Astrocyte (in vitro differentiated cells and primary cell): ENCODE results near the gene CREB1. TPM values are rescaled to one million over a fixed set of nuclear protein-coding genes. Genes with fewer than 3 reads are reported as not detected.
A peak's percentile ranks its signal among the peaks of the same experiment; 100 is the strongest.

ENCODE experiments used
- DNase-seq: peaks from one replicate; pipeline ENCODE4 v3.0.0-alpha.2; 2010; ENCODE audit warnings: low read depth
- FAIRE-seq: peaks from 2 replicates; lab custom pipeline; 2011; peaks lifted over from hg19 to GRCh38; lab: Jason Lieb, UNC
- H2AFZ ChIP-seq: 2 replicates; pipeline ENCODE4 v1.6.0; 2012; ENCODE audit warnings: low read depth, low read length, inconsistent platforms
- H3K27ac ChIP-seq: 2 replicates; pipeline ENCODE4 v1.5.1; 2011; ENCODE audit warnings: low read depth, low read length, inconsistent platforms
- H3K27me3 ChIP-seq: 2 replicates; pipeline ENCODE4 v1.6.0; 2011; ENCODE audit warnings: low read length, inconsistent platforms; ENCODE audit not compliant: insufficient read depth
- H3K36me3 ChIP-seq: 2 replicates; pipeline ENCODE4 v1.5.1; 2011; ENCODE audit warnings: low read length, inconsistent platforms; ENCODE audit not compliant: insufficient read depth
- H3K4me1 ChIP-seq: 2 replicates; pipeline ENCODE4 v1.5.1; 2011; ENCODE audit warnings: low read length, inconsistent platforms; ENCODE audit not compliant: insufficient read depth
- H3K4me2 ChIP-seq: 2 replicates; pipeline ENCODE4 v1.6.0; 2012; ENCODE audit warnings: low read length, inconsistent platforms
- H3K4me3 ChIP-seq: 2 replicates; pipeline ENCODE4 v1.5.1; 2011; ENCODE audit warnings: low read depth, mild to moderate bottlenecking, low read length, inconsistent platforms; ENCODE audit not compliant: insufficient read depth
- H3K79me2 ChIP-seq: 2 replicates; pipeline ENCODE4 v1.6.0; 2012; ENCODE audit warnings: mild to moderate bottlenecking, low read length, inconsistent platforms; ENCODE audit not compliant: insufficient read depth
- H3K9ac ChIP-seq: 2 replicates; pipeline ENCODE4 v1.6.0; 2012; ENCODE audit warnings: mild to moderate bottlenecking, low read length, inconsistent platforms
- H3K9me3 ChIP-seq: 2 replicates; pipeline ENCODE4 v1.5.1; 2012; ENCODE audit warnings: low read depth, mild to moderate bottlenecking, low read length, inconsistent platforms; ENCODE audit not compliant: insufficient read depth
- H4K20me1 ChIP-seq: 2 replicates; pipeline ENCODE4 v1.6.0; 2012; ENCODE audit warnings: low read length, inconsistent platforms; ENCODE audit not compliant: insufficient read depth
- H3K27ac Mint-ChIP-seq: one replicate; pipeline ENCODE4 v1.8.0; 2021; ENCODE audit warnings: mild to moderate bottlenecking, mixed read lengths; ENCODE audit not compliant: unreplicated experiment
- H3K27me3 Mint-ChIP-seq: one replicate; pipeline ENCODE4 v1.8.0; 2021; ENCODE audit warnings: low read depth, mixed read lengths; ENCODE audit not compliant: unreplicated experiment
- H3K36me3 Mint-ChIP-seq: one replicate; pipeline ENCODE4 v1.8.0; 2021; ENCODE audit warnings: low read depth, mixed read lengths; ENCODE audit not compliant: unreplicated experiment
- H3K4me1 Mint-ChIP-seq: one replicate; pipeline ENCODE4 v1.8.0; 2021; ENCODE audit warnings: low read depth, mixed read lengths; ENCODE audit not compliant: unreplicated experiment
- H3K4me3 Mint-ChIP-seq: one replicate; pipeline ENCODE4 v1.8.0; 2021; ENCODE audit warnings: mild to moderate bottlenecking, moderate library complexity, mixed read lengths; ENCODE audit not compliant: unreplicated experiment
- H3K9me3 Mint-ChIP-seq: one replicate; pipeline ENCODE4 v1.8.0; 2021; ENCODE audit warnings: mild to moderate bottlenecking, mixed read lengths; ENCODE audit not compliant: unreplicated experiment
- EZH2 ChIP-seq: IDR thresholded peaks from 2 replicates; pipeline ENCODE4 v1.6.1; 2012; ENCODE audit warnings: mild to moderate bottlenecking, low read length, inconsistent platforms; ENCODE audit not compliant: insufficient read depth
- total RNA-seq: library from RNA; stranded (reverse); gene quantifications from 2 replicates; pipeline ENCODE4 v1.2.1, GENCODE V29; 2021
- TF ChIP-seq, protein P1 (sequence below): IDR thresholded peaks from 2 replicates; pipeline ENCODE4 v1.5.1; 2011; ENCODE audit warnings: low read depth, mild to moderate bottlenecking, inconsistent platforms, low read length, moderate library complexity; ENCODE audit not compliant: insufficient read depth

The CREB1 gene
- total RNA-seq, 1 donor from 2014 or later, result 63.3 TPM

DNA sequence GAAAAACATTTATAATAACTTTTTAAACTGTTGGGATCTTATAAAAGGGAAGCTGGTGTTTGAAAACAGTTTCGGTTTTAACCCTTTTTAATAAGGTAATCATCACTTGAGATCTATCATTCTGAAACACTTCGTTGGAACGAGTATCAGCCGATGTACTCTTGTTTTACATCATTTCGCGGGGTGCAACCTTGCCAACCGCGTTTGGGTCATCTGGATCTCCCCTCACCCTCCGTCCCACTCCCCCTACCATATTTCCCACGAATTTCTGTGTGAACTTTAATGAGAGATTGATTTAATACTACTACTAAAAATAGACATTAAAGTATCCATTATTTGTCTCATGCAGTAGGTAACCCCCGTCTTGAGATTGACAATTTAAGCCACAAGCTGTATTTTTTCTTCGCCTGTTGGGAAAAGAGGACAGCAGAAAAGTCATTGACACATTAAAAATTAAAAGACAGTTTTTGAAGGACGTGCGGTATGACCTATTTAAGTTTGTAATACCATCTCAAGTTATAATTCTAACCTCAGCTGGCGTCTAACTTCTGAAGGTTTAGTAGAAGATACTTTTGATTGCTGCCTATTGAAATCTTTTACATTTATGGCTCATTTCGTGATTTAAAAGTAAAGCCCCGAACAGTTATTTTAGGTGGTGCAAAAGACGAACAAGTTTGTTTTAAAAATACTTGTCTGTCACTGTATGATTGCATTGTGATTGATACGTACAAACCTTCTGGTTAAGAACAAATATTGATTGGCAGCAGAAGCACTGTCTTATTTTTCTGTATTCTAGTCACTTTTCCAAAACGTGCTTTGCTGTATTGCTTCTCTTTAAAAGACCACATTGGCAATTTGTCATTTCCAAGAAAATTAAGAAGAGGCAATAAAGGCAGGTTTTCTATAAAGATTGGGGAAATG, 1.5 kb downstream of the CREB1 start:
- DNase-seq (no peak), FAIRE-seq (no peak)
- Histone ChIP-seq H3K36me3 (no peaks in the 10 kb centered on the region), H3K4me3 (peak overlapping the region; percentile 100), H3K27ac (peak overlapping the region; percentile 95), H3K79me2 (peaks cover 68% of the 10 kb centered on the region), H3K4me1 (peaks cover 3% of the 10 kb centered on the region), H3K4me2 (peak overlapping the region; percentile 87), H4K20me1 (peaks cover 24% of the 10 kb centered on the region), H3K9me3 (no peaks in the 10 kb centered on the region), H2AFZ (no peak overlapping the region), H3K27me3 (no peaks in the 10 kb centered on the region), H3K9ac (peak overlapping the region; percentile 100)
- Mint-ChIP-seq H3K9me3 (no peaks in the 10 kb centered on the region), H3K4me3 (peak overlapping the region; percentile 99), H3K27me3 (no peaks in the 10 kb centered on the region), H3K27ac (peak overlapping the region; percentile 98), H3K4me1 (peaks cover 16% of the 10 kb centered on the region), H3K36me3 (peaks cover 6% of the 10 kb centered on the region)
- TF ChIP-seq, protein P1, sequence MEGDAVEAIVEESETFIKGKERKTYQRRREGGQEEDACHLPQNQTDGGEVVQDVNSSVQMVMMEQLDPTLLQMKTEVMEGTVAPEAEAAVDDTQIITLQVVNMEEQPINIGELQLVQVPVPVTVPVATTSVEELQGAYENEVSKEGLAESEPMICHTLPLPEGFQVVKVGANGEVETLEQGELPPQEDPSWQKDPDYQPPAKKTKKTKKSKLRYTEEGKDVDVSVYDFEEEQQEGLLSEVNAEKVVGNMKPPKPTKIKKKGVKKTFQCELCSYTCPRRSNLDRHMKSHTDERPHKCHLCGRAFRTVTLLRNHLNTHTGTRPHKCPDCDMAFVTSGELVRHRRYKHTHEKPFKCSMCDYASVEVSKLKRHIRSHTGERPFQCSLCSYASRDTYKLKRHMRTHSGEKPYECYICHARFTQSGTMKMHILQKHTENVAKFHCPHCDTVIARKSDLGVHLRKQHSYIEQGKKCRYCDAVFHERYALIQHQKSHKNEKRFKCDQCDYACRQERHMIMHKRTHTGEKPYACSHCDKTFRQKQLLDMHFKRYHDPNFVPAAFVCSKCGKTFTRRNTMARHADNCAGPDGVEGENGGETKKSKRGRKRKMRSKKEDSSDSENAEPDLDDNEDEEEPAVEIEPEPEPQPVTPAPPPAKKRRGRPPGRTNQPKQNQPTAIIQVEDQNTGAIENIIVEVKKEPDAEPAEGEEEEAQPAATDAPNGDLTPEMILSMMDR, result no peak
- TF ChIP-seq EZH2, result no peak

DNA sequence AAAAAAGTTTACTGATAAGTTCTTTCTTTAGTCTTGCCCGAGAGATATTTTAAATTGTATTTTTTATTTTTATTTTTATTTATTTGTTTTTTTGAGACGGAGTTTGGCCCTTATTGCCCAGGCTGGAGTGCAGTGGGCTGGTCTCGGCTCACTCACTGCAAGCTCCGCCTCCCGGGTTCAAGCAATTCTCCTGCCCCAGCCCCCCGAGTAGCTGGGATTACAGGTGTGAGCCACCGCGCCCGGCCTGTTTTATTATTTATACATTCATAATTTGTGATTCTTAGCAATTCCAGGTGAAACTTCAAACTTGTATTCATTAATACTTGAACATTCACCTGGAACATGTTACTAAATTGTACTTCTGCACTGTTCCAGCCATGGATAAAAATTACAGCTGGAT, 2.9 kb downstream of the CREB1 start:
- peaks cover 32% of the 10 kb centered on the region for H4K20me1 ChIP-seq
- H3K36me3 ChIP-seq, result no peaks in the 10 kb centered on the region
- Mint-ChIP-seq H3K4me3 (peak overlapping the region; percentile 99), H3K4me1 (peaks cover 15% of the 10 kb centered on the region), H3K27ac (peak overlapping the region; percentile 98), H3K36me3 (peaks cover 6% of the 10 kb centered on the region), H3K27me3 (no peaks in the 10 kb centered on the region), H3K9me3 (no peaks in the 10 kb centered on the region)
- TF ChIP-seq, protein P1, result no peak
- no peak for TF ChIP-seq EZH2
- peaks cover 3% of the 10 kb centered on the region for H3K4me1 ChIP-seq
- H3K4me2 ChIP-seq, result no peak overlapping the region
- no peak overlapping the region for H3K9ac ChIP-seq
- no peak overlapping the region for H3K4me3 ChIP-seq
- FAIRE-seq (no peak), DNase-seq (no peak)
- no peaks in the 10 kb centered on the region for H3K27me3 ChIP-seq
- H3K27ac ChIP-seq, result no peak overlapping the region
- no peak overlapping the region for H2AFZ ChIP-seq
- peaks cover 82% of the 10 kb centered on the region for H3K79me2 ChIP-seq
- no peaks in the 10 kb centered on the region for H3K9me3 ChIP-seq

DNA sequence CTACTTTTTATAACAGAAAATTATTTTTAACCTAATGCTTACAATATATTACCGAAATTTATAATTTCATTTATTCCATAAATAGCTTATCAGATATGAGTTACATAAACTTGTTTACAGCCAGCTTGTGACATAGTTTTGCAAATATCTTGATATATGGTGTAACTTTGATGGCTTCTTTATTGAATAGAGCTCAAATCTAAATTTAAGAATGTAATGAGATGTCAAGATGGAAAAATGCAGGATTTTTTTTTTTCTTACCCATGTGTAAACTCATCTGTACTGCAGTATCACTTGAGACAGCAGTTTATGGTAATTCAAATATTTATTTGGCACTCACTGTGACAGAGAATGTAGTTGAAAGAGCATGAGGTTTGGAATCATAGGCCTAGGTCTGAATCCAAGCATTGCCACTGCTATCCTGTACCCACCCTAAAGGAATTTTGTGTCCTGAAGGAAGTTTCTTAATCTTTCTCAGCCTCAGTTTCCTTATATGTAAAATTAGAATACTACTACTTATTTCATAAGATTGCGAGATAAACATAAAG, 3.8 kb downstream of the CREB1 start:
- no peak overlapping the region for H3K4me3 ChIP-seq
- Mint-ChIP-seq H3K4me3 (no peak overlapping the region), H3K4me1 (peaks cover 9% of the 10 kb centered on the region), H3K9me3 (no peaks in the 10 kb centered on the region), H3K36me3 (peaks cover 6% of the 10 kb centered on the region), H3K27ac (no peak overlapping the region), H3K27me3 (no peaks in the 10 kb centered on the region)
- H3K79me2 ChIP-seq, result peaks cover 87% of the 10 kb centered on the region
- no peaks in the 10 kb centered on the region for H3K27me3 ChIP-seq
- no peak overlapping the region for H3K4me2 ChIP-seq
- H4K20me1 ChIP-seq, result peaks cover 39% of the 10 kb centered on the region
- no peak overlapping the region for H3K9ac ChIP-seq
- FAIRE-seq, result no peak
- peaks cover 3% of the 10 kb centered on the region for H3K4me1 ChIP-seq
- H3K36me3 ChIP-seq, result no peaks in the 10 kb centered on the region
- TF ChIP-seq, protein P1, result no peak
- no peak for TF ChIP-seq EZH2
- DNase-seq, result no peak
- H3K27ac ChIP-seq, result no peak overlapping the region
- H3K9me3 ChIP-seq, result no peaks in the 10 kb centered on the region
- no peak overlapping the region for H2AFZ ChIP-seq
